PC-3 (cell line): ENCODE results near the gene NUP210L. TPM values are rescaled to one million over a fixed set of nuclear protein-coding genes. Genes with fewer than 3 reads are reported as not detected.
A peak's percentile ranks its signal among the peaks of the same experiment; 100 is the strongest.

Experiments
- ATAC-seq: fragments of 200-7000 bp; cut with Tn5 transposase; 2 replicates; pipeline ENCODE4 v1.9.1; 2020; ENCODE audit warnings: mild to moderate bottlenecking, moderate library complexity
- BruUV-seq: library from RNA; stranded (reverse); fragments of 400-500 nt; replicated peaks from 2 replicates; lab custom pipeline; 2021; lab: Mats Ljungman, UMichigan
- CTCF ChIA-PET: fragments of 300-600 bp; sonication (Branson Sonifier 250); formaldehyde crosslinking; loops from one replicate; lab custom pipeline; 2022; ENCODE audit warnings: antibody characterized with exemption; lab: Charles Lee
- POLR2A ChIA-PET: fragments of 300-600 bp; sonication (Branson Sonifier 250); formaldehyde crosslinking; loops from one replicate; lab custom pipeline; 2022; ENCODE audit warnings: antibody characterized with exemption; ENCODE audit not compliant: unreplicated experiment; lab: Charles Lee
- DNase-seq: peaks from one replicate; pipeline ENCODE4 v3.0.0-alpha.2; 2015
- H2AFZ ChIP-seq: fragments of 300-600 bp; sonication (generic); 2 replicates; pipeline ENCODE4 v1.6.0; 2016; ENCODE audit warnings: antibody characterized with exemption, low read length
- H3F3A ChIP-seq: fragments of 300-600 bp; sonication (generic); one replicate; pipeline ENCODE4 v1.6.0; 2017; ENCODE audit warnings: antibody characterized with exemption, low read length, control low read depth, mild to moderate bottlenecking; ENCODE audit not compliant: unreplicated experiment
- H3K27ac ChIP-seq: fragments of 300-600 bp; sonication (generic); 2 replicates; pipeline ENCODE4 v1.5.1; 2016; ENCODE audit warnings: mild to moderate bottlenecking, low read length
- H3K27me3 ChIP-seq: fragments of 300-600 bp; sonication (generic); 2 replicates; pipeline ENCODE4 v1.6.1; 2016; ENCODE audit warnings: low read length, mixed read lengths
- H3K36me3 ChIP-seq: fragments of 300-600 bp; sonication (generic); 2 replicates; pipeline ENCODE4 v1.6.1; 2016; ENCODE audit warnings: low read depth, mixed run types, low read length, mixed read lengths
- H3K4me1 ChIP-seq: fragments of 300-600 bp; sonication (generic); 2 replicates; pipeline ENCODE4 v1.5.1; 2016; ENCODE audit warnings: low read length; ENCODE audit not compliant: insufficient read depth
- H3K4me2 ChIP-seq: fragments of 300-600 bp; sonication (generic); 2 replicates; pipeline ENCODE4 v1.6.0; 2016; ENCODE audit warnings: low read length
- H3K4me3 ChIP-seq: fragments of 300-600 bp; sonication (generic); 2 replicates; pipeline ENCODE4 v1.5.1; 2016; ENCODE audit warnings: mild to moderate bottlenecking, low read length, mixed read lengths
- H3K79me2 ChIP-seq: fragments of 300-600 bp; sonication (generic); 2 replicates; pipeline ENCODE4 v1.6.1; 2017; ENCODE audit warnings: low read length, mixed read lengths
- H3K9ac ChIP-seq: fragments of 300-600 bp; sonication (generic); 2 replicates; pipeline ENCODE4 v1.6.0; 2016; ENCODE audit warnings: mild to moderate bottlenecking, low read length
- H3K9me2 ChIP-seq: fragments of 300-600 bp; sonication (generic); replicated peaks from 2 replicates; pipeline ENCODE4 v1.6.1; 2016; ENCODE audit warnings: mixed run types, low read length, mixed read lengths
- H3K9me3 ChIP-seq: fragments of 300-600 bp; sonication (generic); 2 replicates; pipeline ENCODE4 v1.6.1; 2016; ENCODE audit warnings: low read length, mixed read lengths
- H4K20me1 ChIP-seq: fragments of 300-600 bp; sonication (generic); 2 replicates; pipeline ENCODE4 v1.6.1; 2016; ENCODE audit warnings: low read length, mixed read lengths
- CTCF ChIP-seq: fragments of 300-600 bp; sonication (generic); conservative IDR thresholded peaks from 2 replicates; pipeline ENCODE4 v1.5.1; 2017; ENCODE audit warnings: antibody characterized with exemption, low read depth, mild to moderate bottlenecking, low read length
- EZH2 ChIP-seq: fragments of 300-600 bp; sonication (generic); IDR thresholded peaks from one replicate; pipeline ENCODE4 v1.6.1; 2017; ENCODE audit warnings: antibody characterized with exemption, mild to moderate bottlenecking, low read length; ENCODE audit not compliant: unreplicated experiment
- EZH2phosphoT487 ChIP-seq: fragments of 300-600 bp; sonication (generic); IDR thresholded peaks from 2 replicates; pipeline ENCODE4 v1.6.1; 2018; ENCODE audit warnings: mild to moderate bottlenecking, antibody characterized with exemption, low read length, borderline replicate concordance
- intact Hi-C: fragments of 100-400 bp; cut with micrococcal nuclease; formaldehyde crosslinking; loops from 2 replicates; pipeline ENCODE4 v1.9.0; 2023
- total RNA-seq: library from RNA; depleted of rRNA; stranded (reverse); fragments of >200 nt; gene quantifications from 2 replicates; pipeline ENCODE4 v1.2.3, GENCODE V29; 2014

Gene NUP210L
- total RNA-seq, 1 experiment from 2014 or later: 0.04 TPM

GRCh38 chr1:153963850-153964331 is 191.0 kb downstream of the NUP210L start:
- Histone ChIP-seq H3K9ac (peak overlapping the region; percentile 83), H4K20me1 (no peaks in the 10 kb centered on the region), H3K79me2 (peaks cover 59% of the 10 kb centered on the region), H3K4me1 (peaks cover 45% of the 10 kb centered on the region), H3K4me2 (peak overlapping the region; percentile 98), H3F3A (peaks cover 5% of the 10 kb centered on the region), H3K9me3 (no peaks in the 10 kb centered on the region), H3K27ac (peak overlapping the region; percentile 64), H3K4me3 (peak overlapping the region; percentile 84), H3K36me3 (no peaks in the 10 kb centered on the region; the same call in 1 of the 2 replicates), H3K27me3 (no peaks in the 10 kb centered on the region), H2AFZ (peak overlapping the region; percentile 87), H3K9me2 (no peaks in the 10 kb centered on the region)
- CTCF ChIA-PET: interaction anchor here (0.5 to 1.5 kb wide), 4 partner anchors 17 to 292 kb away, joined by 3 to 7 read pairs (median 4); partner anchors contain the start of gene RAB13
- no TSS peak for BruUV-seq
- intact Hi-C loops: loop anchor here (1.0 kb wide), 1 partner anchor 22 kb away; the partner anchor contains the start of gene RAB13
- ATAC-seq (peak; percentile 10), DNase-seq (peak; percentile 90)
- POLR2A ChIA-PET: interaction anchor here (0.5 to 0.7 kb wide), 9 partner anchors 10 to 874 kb away, joined by 4 to 13 read pairs (median 6); partner anchors contain the start of genes S100A6 and UBE2Q1
- TF ChIP-seq EZH2 (no peak), EZH2phosphoT487 (no peak), CTCF (no peak)

- peak; percentile 100 for DNase-seq
- peak within 1 kb of the TSS; percentile 84 for H3K4me3 ChIP-seq
- peak within 1 kb of the TSS; percentile 98 for H3K4me2 ChIP-seq
- H3K36me3 ChIP-seq: no peaks in the 10 kb centered on the region; the same call in 1 of the 2 replicates
- peak within 1 kb of the TSS; percentile 83 for H3K9ac ChIP-seq
- intact Hi-C loops: loop anchor here (1.0 kb wide), 1 partner anchor 23 kb away; the partner anchor contains the start of gene RAB13
- no peaks in the 10 kb centered on the region for H3K27me3 ChIP-seq
- peaks cover 41% of the 10 kb centered on the region for H3K4me1 ChIP-seq
- H3K27ac ChIP-seq: peak within 1 kb of the TSS; percentile 64
- ChIA-PET CTCF (interaction anchor here (0.5 to 1.5 kb wide), 3 partner anchors 16 to 165 kb away, joined by 3 to 5 read pairs (median 4); partner anchors contain the start of gene RAB13), POLR2A (interaction anchor here (0.5 to 0.7 kb wide), 7 partner anchors 10 to 875 kb away, joined by 4 to 10 read pairs (median 5); partner anchors contain the start of gene UBE2Q1)
- H3K79me2 ChIP-seq: peaks cover 53% of the 10 kb centered on the region
- H3K9me3 ChIP-seq: no peaks in the 10 kb centered on the region
- TF ChIP-seq CTCF (no peak), EZH2phosphoT487 (no peak), EZH2 (no peak)
- ATAC-seq: peak; percentile 59
- peaks cover 7% of the 10 kb centered on the region for H3F3A ChIP-seq
- H3K9me2 ChIP-seq: no peaks in the 10 kb centered on the region
- TSS peak; percentile 34 for BruUV-seq
- no peaks in the 10 kb centered on the region for H4K20me1 ChIP-seq
- peak within 1 kb of the TSS; percentile 87 for H2AFZ ChIP-seq
These were observed 191.6 kb downstream of the NUP210L start, which contains the start of gene SLC39A1 for GRCh38 chr1:153963030-153963849. SLC39A1 (minus strand) TSS chr1:153963537; CDS start chr1:153962715, 822 bp downstream.
